Panc1 (cell line): ENCODE data around the gene GPD1. TPM values are rescaled to one million over a fixed set of nuclear protein-coding genes. Genes with fewer than 3 reads are reported as not detected.

ENCODE experiments used
- ATAC-seq: fragments of 200-7000 bp; cut with Tn5 transposase; 2 replicates; pipeline ENCODE4 v1.9.1; 2020; ENCODE audit warnings: mild to moderate bottlenecking, moderate library complexity
- BruUV-seq: library from RNA; stranded (reverse); fragments of 400-500 nt; replicated peaks from 2 replicates; lab custom pipeline; 2021; lab: Mats Ljungman, UMichigan
- CTCF ChIA-PET: fragments of 300-600 bp; sonication (Branson Sonifier 250); formaldehyde crosslinking; loops from one replicate; lab custom pipeline; 2022; ENCODE audit warnings: antibody characterized with exemption; lab: Charles Lee
- POLR2A ChIA-PET: fragments of 300-600 bp; sonication (Branson Sonifier 250); formaldehyde crosslinking; loops from one replicate; lab custom pipeline; 2022; ENCODE audit warnings: antibody characterized with exemption; lab: Charles Lee
- DNase-seq: peaks from one replicate; pipeline ENCODE4 v3.0.0-alpha.2; 2010; ENCODE audit warnings: low read depth, low spot score
- H3K27ac ChIP-seq: 2 replicates; pipeline ENCODE4 v1.5.1; 2011; ENCODE audit warnings: mild to moderate bottlenecking, low read length, inconsistent platforms
- H3K27me3 ChIP-seq: fragments of 200-500 bp; sonication (Bioruptor generic); 2 replicates; pipeline ENCODE4 v1.6.0; 2014; ENCODE audit warnings: low read length, inconsistent platforms; ENCODE audit not compliant: control insufficient read depth, insufficient read depth
- H3K36me3 ChIP-seq: fragments of 200-500 bp; sonication (Bioruptor generic); 2 replicates; pipeline ENCODE4 v1.5.1; 2014; ENCODE audit warnings: inconsistent platforms, mild to moderate bottlenecking, low read length, moderate library complexity; ENCODE audit not compliant: control insufficient read depth, insufficient read depth
- H3K4me1 ChIP-seq: 2 replicates; pipeline ENCODE4 v1.5.1; 2011; ENCODE audit warnings: inconsistent platforms, mild to moderate bottlenecking, low read length, moderate library complexity; ENCODE audit not compliant: control insufficient read depth, insufficient read depth
- H3K4me3 ChIP-seq, 2 experiments: 2 replicates each; pipeline ENCODE4 v1.5.1; 2011 to 2012; ENCODE audit warnings: low read depth in 2 of 2, low read length in 2 of 2, mild to moderate bottlenecking in 2 of 2, inconsistent platforms in 1 of 2, moderate library complexity in 1 of 2
- H3K9me3 ChIP-seq: fragments of 200-500 bp; sonication (Bioruptor generic); 2 replicates; pipeline ENCODE4 v1.5.1; 2014; ENCODE audit warnings: low read depth, mild to moderate bottlenecking, inconsistent platforms, low read length, moderate library complexity; ENCODE audit not compliant: control insufficient read depth, insufficient read depth
- POLR2AphosphoS5 ChIP-seq: IDR thresholded peaks from 2 replicates; pipeline ENCODE4 v1.6.1; 2012; ENCODE audit warnings: mild to moderate bottlenecking, low read depth, low read length, moderate library complexity
- REST ChIP-seq, 2 experiments: IDR thresholded peaks; 2 replicates each; pipeline ENCODE4 v1.6.1; 2011 to 2012; ENCODE audit warnings: low read depth in 2 of 2, control low read depth in 1 of 2, low read length in 1 of 2, mild to moderate bottlenecking in 1 of 2, moderate library complexity in 1 of 2; ENCODE audit not compliant: insufficient read depth in 1 of 2
- SIN3A ChIP-seq: IDR thresholded peaks from 2 replicates; pipeline ENCODE4 v1.6.1; 2012; ENCODE audit warnings: low read depth, mild to moderate bottlenecking, low read length, moderate library complexity, borderline replicate concordance; ENCODE audit not compliant: insufficient read depth
- TCF7L2 ChIP-seq: IDR thresholded peaks from 2 replicates; pipeline ENCODE4 v1.6.1; 2011; ENCODE audit warnings: mild to moderate bottlenecking, low read depth, low read length, inconsistent platforms
- in situ Hi-C: cut with HindIII; loops from 2 replicates; pipeline ENCODE4 v1.10.0; 2016; ENCODE audit warnings: low sequenced_read_pairs, low pct_unique_long_range_greater_than_20kb
- intact Hi-C: fragments of 100-400 bp; cut with micrococcal nuclease; formaldehyde crosslinking; loops from one replicate; pipeline ENCODE4 v1.10.0; 2022; ENCODE audit not compliant: unreplicated experiment
- total RNA-seq: library from RNA; stranded (reverse); gene quantifications from one replicate; pipeline ENCODE4 v1.2.1, GENCODE V29; 2021; ENCODE audit not compliant: unreplicated experiment
- TF ChIP-seq, protein P1 (sequence below): fragments of 450-650 bp; IDR thresholded peaks from 2 replicates; pipeline ENCODE4 v1.5.1; 2017; ENCODE audit warnings: mild to moderate bottlenecking

The GPD1 gene
- total RNA-seq, 1 experiment from 2014 or later = 0.28 TPM

GRCh38 chr12:50087995-50088394 is 15.8 kb upstream of the GPD1 start:
- POLR2A ChIA-PET = no interaction called here
- no TSS peak for BruUV-seq
- no peaks in the 10 kb centered on the region for H3K27me3 ChIP-seq
- H3K4me3 ChIP-seq = no peak overlapping the region
- TF ChIP-seq TCF7L2 = no peak
- TF ChIP-seq SIN3A = no peak
- TF ChIP-seq, protein P1, sequence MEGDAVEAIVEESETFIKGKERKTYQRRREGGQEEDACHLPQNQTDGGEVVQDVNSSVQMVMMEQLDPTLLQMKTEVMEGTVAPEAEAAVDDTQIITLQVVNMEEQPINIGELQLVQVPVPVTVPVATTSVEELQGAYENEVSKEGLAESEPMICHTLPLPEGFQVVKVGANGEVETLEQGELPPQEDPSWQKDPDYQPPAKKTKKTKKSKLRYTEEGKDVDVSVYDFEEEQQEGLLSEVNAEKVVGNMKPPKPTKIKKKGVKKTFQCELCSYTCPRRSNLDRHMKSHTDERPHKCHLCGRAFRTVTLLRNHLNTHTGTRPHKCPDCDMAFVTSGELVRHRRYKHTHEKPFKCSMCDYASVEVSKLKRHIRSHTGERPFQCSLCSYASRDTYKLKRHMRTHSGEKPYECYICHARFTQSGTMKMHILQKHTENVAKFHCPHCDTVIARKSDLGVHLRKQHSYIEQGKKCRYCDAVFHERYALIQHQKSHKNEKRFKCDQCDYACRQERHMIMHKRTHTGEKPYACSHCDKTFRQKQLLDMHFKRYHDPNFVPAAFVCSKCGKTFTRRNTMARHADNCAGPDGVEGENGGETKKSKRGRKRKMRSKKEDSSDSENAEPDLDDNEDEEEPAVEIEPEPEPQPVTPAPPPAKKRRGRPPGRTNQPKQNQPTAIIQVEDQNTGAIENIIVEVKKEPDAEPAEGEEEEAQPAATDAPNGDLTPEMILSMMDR = no peak
- TF ChIP-seq POLR2AphosphoS5 = no peak
- TF ChIP-seq REST (IDR thresholded peaks at IDR 0.05; ENCODE audit: insufficient read depth in 1 of 2, low read depth in 2 of 2, low read length in 1 of 2) = no peak
- peaks cover 18% of the 10 kb centered on the region for H3K36me3 ChIP-seq
- H3K9me3 ChIP-seq = no peaks in the 10 kb centered on the region
- H3K27ac ChIP-seq = no peak overlapping the region
- CTCF ChIA-PET = interaction anchor here (0.6 to 1.1 kb wide), 2 partner anchors 24 to 791 kb away, joined by 3 read pairs; partner anchors contain the start of gene COX14
- ATAC-seq (no peak), DNase-seq (no peak)
- in situ Hi-C loops = no loop called here
- peaks cover 6% of the 10 kb centered on the region; the same call in 1 of the 2 replicates for H3K4me1 ChIP-seq
- intact Hi-C loops = loop anchor here (10.0 kb wide), 1 partner anchor 227 kb away; no protein-coding TSS in a partner anchor

GRCh38 chr12:50088577-50089335 is 15.1 kb upstream of the GPD1 start:
- in situ Hi-C loops = no loop called here
- no TSS peak for BruUV-seq
- DNase-seq = no peak
- Histone ChIP-seq H3K27me3 (no peaks in the 10 kb centered on the region), H3K36me3 (peaks cover 18% of the 10 kb centered on the region), H3K4me1 (peaks cover 6% of the 10 kb centered on the region; the same call in 1 of the 2 replicates), H3K4me3 (no peak overlapping the region), H3K9me3 (no peaks in the 10 kb centered on the region), H3K27ac (no peak overlapping the region)
- no peak for TF ChIP-seq POLR2AphosphoS5
- TF ChIP-seq REST (IDR thresholded peaks at IDR 0.05; ENCODE audit: insufficient read depth in 1 of 2, low read depth in 2 of 2, low read length in 1 of 2) = no peak
- TF ChIP-seq, protein P1 = peak; percentile 89
- CTCF ChIA-PET = interaction anchor here (1.1 kb wide), 1 partner anchor 23 kb away, joined by 3 read pairs; the partner anchor contains the start of gene COX14
- intact Hi-C loops = loop anchor here (10.0 kb wide), 1 partner anchor 226 kb away; no protein-coding TSS in a partner anchor
- POLR2A ChIA-PET = interaction anchor here (0.7 kb wide), 1 partner anchor 13 kb away, joined by 3 read pairs; no protein-coding TSS in a partner anchor
- ATAC-seq = peak; percentile 49; the same call in 1 of the 2 replicates
